Liver (tissue), 9 donors: ENCODE measurements around the gene MAPK7. TPM values are rescaled to one million over a fixed set of nuclear protein-coding genes. Genes with fewer than 3 reads are reported as not detected.
A peak's percentile ranks its signal among the peaks of the same experiment; 100 is the strongest.

ENCODE experiments used
- DNase-seq: peaks from one replicate; pipeline ENCODE4 v3.0.0-alpha.2; 2017; ENCODE audit warnings: low spot score
- H3K27ac ChIP-seq, 2 donors: one replicate each; pipeline ENCODE4 v1.7.0; 2013; ENCODE audit warnings: inconsistent platforms in 2 of 2, low read length in 2 of 2, control low read depth in 1 of 2, low read depth in 1 of 2, mild to moderate bottlenecking in 1 of 2
- H3K27me3 ChIP-seq, 4 donors: one replicate each; pipeline versions ENCODE4 v1.6.1 to v1.7.0; 2013; ENCODE audit warnings: low read length in 3 of 4, inconsistent platforms in 1 of 4, mild to moderate bottlenecking in 1 of 4, moderate library complexity in 1 of 4; ENCODE audit not compliant: control insufficient read depth in 4 of 4, insufficient read depth in 4 of 4
- H3K36me3 ChIP-seq, 4 donors: one replicate each; pipeline versions ENCODE4 v1.6.1 to v1.7.0; 2013; ENCODE audit warnings: low read length in 3 of 4, mild to moderate bottlenecking in 3 of 4, low read depth in 1 of 4, moderate library complexity in 1 of 4; ENCODE audit not compliant: control insufficient read depth in 4 of 4, insufficient read depth in 3 of 4
- H3K4me1 ChIP-seq, 4 donors: one replicate each; pipeline versions ENCODE4 v1.6.1 to v1.7.0; 2013; ENCODE audit warnings: low read length in 3 of 4, mild to moderate bottlenecking in 3 of 4, moderate library complexity in 1 of 4; ENCODE audit not compliant: control insufficient read depth in 4 of 4, insufficient read depth in 4 of 4
- H3K4me3 ChIP-seq, 3 donors: one replicate each; pipeline versions ENCODE4 v1.6.1 to v1.7.0; 2013; ENCODE audit warnings: low read length in 3 of 3, control low read depth in 1 of 3, low read depth in 1 of 3, mild to moderate bottlenecking in 1 of 3
- H3K9ac ChIP-seq, 2 donors: one replicate each; pipeline ENCODE4 v1.7.0; 2013; ENCODE audit warnings: low read length in 2 of 2, mild to moderate bottlenecking in 2 of 2, moderate library complexity in 2 of 2, control low read depth in 1 of 2, low read depth in 1 of 2
- H3K9me3 ChIP-seq, 4 donors: one replicate each; pipeline versions ENCODE4 v1.6.1 to v1.7.0; 2013; ENCODE audit warnings: low read length in 3 of 4; ENCODE audit not compliant: control insufficient read depth in 4 of 4
- EGR1 ChIP-seq, 2 donors: IDR thresholded peaks; 2 replicates each; pipeline ENCODE4 v1.6.1; 2016 to 2018; ENCODE audit warnings: antibody characterized with exemption in 2 of 2, low read depth in 2 of 2
- FOXA1 ChIP-seq: IDR thresholded peaks from 2 replicates; pipeline ENCODE4 v1.6.1; 2016; ENCODE audit warnings: antibody characterized with exemption
- FOXA2 ChIP-seq: IDR thresholded peaks from 2 replicates; pipeline ENCODE4 v1.6.1; 2016; ENCODE audit warnings: antibody characterized with exemption
- GABPA ChIP-seq, 2 donors: IDR thresholded peaks in 1 of 2; conservative IDR thresholded peaks in 1 of 2; 2 replicates each; pipeline ENCODE4 v1.6.1; 2016; ENCODE audit warnings: antibody characterized with exemption in 2 of 2, mild to moderate bottlenecking in 1 of 2, moderate library complexity in 1 of 2
- HNF4A ChIP-seq, 2 donors: conservative IDR thresholded peaks; 2 replicates each; pipeline ENCODE4 v1.6.1; 2016; ENCODE audit warnings: antibody characterized with exemption in 2 of 2, mild to moderate bottlenecking in 2 of 2
- HNF4G ChIP-seq: IDR thresholded peaks from 2 replicates; pipeline ENCODE4 v1.6.1; 2016; ENCODE audit warnings: antibody characterized with exemption
- JUND ChIP-seq, 2 donors: IDR thresholded peaks; 2 replicates each; pipeline ENCODE4 v1.6.1; 2016; ENCODE audit warnings: antibody characterized with exemption in 2 of 2
- MAX ChIP-seq: IDR thresholded peaks from 2 replicates; pipeline ENCODE4 v1.6.1; 2016; ENCODE audit warnings: antibody characterized with exemption
- NR2F2 ChIP-seq: IDR thresholded peaks from 2 replicates; pipeline ENCODE4 v1.6.1; 2016; ENCODE audit warnings: antibody characterized with exemption
- RAD21 ChIP-seq, 2 donors: IDR thresholded peaks; 2 replicates each; pipeline ENCODE4 v1.6.1; 2016; ENCODE audit warnings: antibody characterized with exemption in 2 of 2, mild to moderate bottlenecking in 2 of 2
- RXRA ChIP-seq, 2 donors: IDR thresholded peaks; 2 replicates each; pipeline ENCODE4 v1.6.1; 2017 to 2018; ENCODE audit warnings: antibody characterized with exemption in 2 of 2, mild to moderate bottlenecking in 1 of 2
- SP1 ChIP-seq: IDR thresholded peaks from 2 replicates; pipeline ENCODE4 v1.6.1; 2018; ENCODE audit warnings: antibody characterized with exemption, mild to moderate bottlenecking
- TAF1 ChIP-seq: conservative IDR thresholded peaks from 2 replicates; pipeline ENCODE4 v1.6.1; 2016; ENCODE audit warnings: antibody characterized with exemption, mild to moderate bottlenecking
- YY1 ChIP-seq: IDR thresholded peaks from 2 replicates; pipeline ENCODE4 v1.6.1; 2016; ENCODE audit warnings: antibody characterized with exemption, mild to moderate bottlenecking
- WGBS: extraction: QIAGEN DNeasy Blood & Tissue Kit; methylation state at CpG from one replicate; pipeline ENCODE4 v1.1.7; 2013; 5-methylcytosine and 5-hydroxymethylcytosine counted together
- polyA plus RNA-seq, 2 donors: library from polyadenylated mRNA; stranded (reverse) in 1 of 2; unstranded in 1 of 2; fragments of 200-250 nt in 1 of 2; fragments of >200 nt in 1 of 2; fragmentation: Nextera tagmentation in 1 of 2; extraction: Ambion mirVana in 1 of 2; gene quantifications; one replicate each; pipeline versions ENCODE4 v1.2.1 to v1.2.3, GENCODE V29; 2013 to 2015
- total RNA-seq, 2 donors: library from RNA; depleted of rRNA; stranded (reverse); fragments of >200 nt; gene quantifications; one replicate each; pipeline ENCODE4 v1.2.3, GENCODE V29; 2014
- TF ChIP-seq, protein P1 (sequence below): fragments of 150-350 bp; IDR thresholded peaks from 2 replicates; pipeline ENCODE4 v1.5.1; 2017; ENCODE audit warnings: improper control_type of control experiment, low read depth, low read length; ENCODE audit not compliant: missing input control
- TF ChIP-seq, protein P2 (sequence below): IDR thresholded peaks from 2 replicates; pipeline ENCODE4 v1.6.1; 2016; ENCODE audit warnings: antibody characterized with exemption
- TF ChIP-seq, protein P3 (sequence below): IDR thresholded peaks from 2 replicates; pipeline ENCODE4 v1.6.1; 2016; ENCODE audit warnings: antibody characterized with exemption
- TF ChIP-seq, protein P4 (sequence below): IDR thresholded peaks from 2 replicates; pipeline ENCODE4 v1.6.1; 2016; ENCODE audit warnings: antibody characterized with exemption, mild to moderate bottlenecking
- donor health status: healthy.
- donor health status: healthy.
- donor health status: healthy.
- donor health status: healthy.
- donor health status: healthy.

The MAPK7 gene
- total and polyA plus RNA-seq, 4 donors: 3.4 to 8.8 (median 5.2) TPM

- WGBS: 78% methylated on average over 16 of the region's 16 CpGs
- peaks cover 6 to 22% (median 10%) of the 10 kb centered on the region in 4 donors for H3K36me3 ChIP-seq
- peak overlapping the region in 1 of 2 donors; percentile 39 for H3K27ac ChIP-seq
- H3K9ac ChIP-seq: no peak overlapping the region
- no peak for TF ChIP-seq NR2F2
- TF ChIP-seq, protein P1, sequence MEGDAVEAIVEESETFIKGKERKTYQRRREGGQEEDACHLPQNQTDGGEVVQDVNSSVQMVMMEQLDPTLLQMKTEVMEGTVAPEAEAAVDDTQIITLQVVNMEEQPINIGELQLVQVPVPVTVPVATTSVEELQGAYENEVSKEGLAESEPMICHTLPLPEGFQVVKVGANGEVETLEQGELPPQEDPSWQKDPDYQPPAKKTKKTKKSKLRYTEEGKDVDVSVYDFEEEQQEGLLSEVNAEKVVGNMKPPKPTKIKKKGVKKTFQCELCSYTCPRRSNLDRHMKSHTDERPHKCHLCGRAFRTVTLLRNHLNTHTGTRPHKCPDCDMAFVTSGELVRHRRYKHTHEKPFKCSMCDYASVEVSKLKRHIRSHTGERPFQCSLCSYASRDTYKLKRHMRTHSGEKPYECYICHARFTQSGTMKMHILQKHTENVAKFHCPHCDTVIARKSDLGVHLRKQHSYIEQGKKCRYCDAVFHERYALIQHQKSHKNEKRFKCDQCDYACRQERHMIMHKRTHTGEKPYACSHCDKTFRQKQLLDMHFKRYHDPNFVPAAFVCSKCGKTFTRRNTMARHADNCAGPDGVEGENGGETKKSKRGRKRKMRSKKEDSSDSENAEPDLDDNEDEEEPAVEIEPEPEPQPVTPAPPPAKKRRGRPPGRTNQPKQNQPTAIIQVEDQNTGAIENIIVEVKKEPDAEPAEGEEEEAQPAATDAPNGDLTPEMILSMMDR: no peak
- H3K9me3 ChIP-seq: no peaks in the 10 kb centered on the region
- H3K4me1 ChIP-seq: peaks cover 0 to 4% (median 0%) of the 10 kb centered on the region in 4 donors
- DNase-seq: no peak
- no peaks in the 10 kb centered on the region for H3K27me3 ChIP-seq
- no peak overlapping the region for H3K4me3 ChIP-seq
These were observed 6.6 kb downstream of the MAPK7 start for GRCh38 chr17:19384723-19385391.

GRCh38 chr17:19385521-19385983 is 7.3 kb downstream of the MAPK7 start:
- no peak for DNase-seq
- Histone ChIP-seq H3K9me3 (no peaks in the 10 kb centered on the region), H3K9ac (no peak overlapping the region), H3K4me3 (no peak overlapping the region), H3K36me3 (peaks cover 5 to 20% (median 9%) of the 10 kb centered on the region in 4 donors), H3K27me3 (no peaks in the 10 kb centered on the region), H3K4me1 (peaks cover 0 to 4% (median 0%) of the 10 kb centered on the region in 4 donors), H3K27ac (no peak overlapping the region)
- no peak for TF ChIP-seq JUND (IDR thresholded peaks at IDR 0.05)
- TF ChIP-seq, protein P2, sequence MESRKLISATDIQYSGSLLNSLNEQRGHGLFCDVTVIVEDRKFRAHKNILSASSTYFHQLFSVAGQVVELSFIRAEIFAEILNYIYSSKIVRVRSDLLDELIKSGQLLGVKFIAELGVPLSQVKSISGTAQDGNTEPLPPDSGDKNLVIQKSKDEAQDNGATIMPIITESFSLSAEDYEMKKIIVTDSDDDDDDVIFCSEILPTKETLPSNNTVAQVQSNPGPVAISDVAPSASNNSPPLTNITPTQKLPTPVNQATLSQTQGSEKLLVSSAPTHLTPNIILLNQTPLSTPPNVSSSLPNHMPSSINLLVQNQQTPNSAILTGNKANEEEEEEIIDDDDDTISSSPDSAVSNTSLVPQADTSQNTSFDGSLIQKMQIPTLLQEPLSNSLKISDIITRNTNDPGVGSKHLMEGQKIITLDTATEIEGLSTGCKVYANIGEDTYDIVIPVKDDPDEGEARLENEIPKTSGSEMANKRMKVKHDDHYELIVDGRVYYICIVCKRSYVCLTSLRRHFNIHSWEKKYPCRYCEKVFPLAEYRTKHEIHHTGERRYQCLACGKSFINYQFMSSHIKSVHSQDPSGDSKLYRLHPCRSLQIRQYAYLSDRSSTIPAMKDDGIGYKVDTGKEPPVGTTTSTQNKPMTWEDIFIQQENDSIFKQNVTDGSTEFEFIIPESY: no peak
- no peak for TF ChIP-seq NR2F2
- no peak for TF ChIP-seq FOXA2
- TF ChIP-seq, protein P3, sequence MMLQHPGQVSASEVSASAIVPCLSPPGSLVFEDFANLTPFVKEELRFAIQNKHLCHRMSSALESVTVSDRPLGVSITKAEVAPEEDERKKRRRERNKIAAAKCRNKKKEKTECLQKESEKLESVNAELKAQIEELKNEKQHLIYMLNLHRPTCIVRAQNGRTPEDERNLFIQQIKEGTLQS: no peak
- TF ChIP-seq EGR1 (IDR thresholded peaks at IDR 0.05; ENCODE audit: low read depth in 2 of 2): no peak
- no peak for TF ChIP-seq RXRA (IDR thresholded peaks at IDR 0.05)
- TF ChIP-seq HNF4G: no peak
- TF ChIP-seq, protein P4, sequence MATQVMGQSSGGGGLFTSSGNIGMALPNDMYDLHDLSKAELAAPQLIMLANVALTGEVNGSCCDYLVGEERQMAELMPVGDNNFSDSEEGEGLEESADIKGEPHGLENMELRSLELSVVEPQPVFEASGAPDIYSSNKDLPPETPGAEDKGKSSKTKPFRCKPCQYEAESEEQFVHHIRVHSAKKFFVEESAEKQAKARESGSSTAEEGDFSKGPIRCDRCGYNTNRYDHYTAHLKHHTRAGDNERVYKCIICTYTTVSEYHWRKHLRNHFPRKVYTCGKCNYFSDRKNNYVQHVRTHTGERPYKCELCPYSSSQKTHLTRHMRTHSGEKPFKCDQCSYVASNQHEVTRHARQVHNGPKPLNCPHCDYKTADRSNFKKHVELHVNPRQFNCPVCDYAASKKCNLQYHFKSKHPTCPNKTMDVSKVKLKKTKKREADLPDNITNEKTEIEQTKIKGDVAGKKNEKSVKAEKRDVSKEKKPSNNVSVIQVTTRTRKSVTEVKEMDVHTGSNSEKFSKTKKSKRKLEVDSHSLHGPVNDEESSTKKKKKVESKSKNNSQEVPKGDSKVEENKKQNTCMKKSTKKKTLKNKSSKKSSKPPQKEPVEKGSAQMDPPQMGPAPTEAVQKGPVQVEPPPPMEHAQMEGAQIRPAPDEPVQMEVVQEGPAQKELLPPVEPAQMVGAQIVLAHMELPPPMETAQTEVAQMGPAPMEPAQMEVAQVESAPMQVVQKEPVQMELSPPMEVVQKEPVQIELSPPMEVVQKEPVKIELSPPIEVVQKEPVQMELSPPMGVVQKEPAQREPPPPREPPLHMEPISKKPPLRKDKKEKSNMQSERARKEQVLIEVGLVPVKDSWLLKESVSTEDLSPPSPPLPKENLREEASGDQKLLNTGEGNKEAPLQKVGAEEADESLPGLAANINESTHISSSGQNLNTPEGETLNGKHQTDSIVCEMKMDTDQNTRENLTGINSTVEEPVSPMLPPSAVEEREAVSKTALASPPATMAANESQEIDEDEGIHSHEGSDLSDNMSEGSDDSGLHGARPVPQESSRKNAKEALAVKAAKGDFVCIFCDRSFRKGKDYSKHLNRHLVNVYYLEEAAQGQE: no peak
- no peak for TF ChIP-seq MAX
- TF ChIP-seq YY1: no peak
- no peak for TF ChIP-seq GABPA (IDR thresholded peaks at IDR 0.05 in 1 of 2, conservative IDR thresholded peaks at IDR 0.05 in 1 of 2)
- no peak for TF ChIP-seq HNF4A (conservative IDR thresholded peaks at IDR 0.05)
- TF ChIP-seq RAD21 (IDR thresholded peaks at IDR 0.05): no peak
- no peak for TF ChIP-seq TAF1
- no peak for TF ChIP-seq SP1
- TF ChIP-seq, protein P1: no peak
- no peak for TF ChIP-seq FOXA1
- 91% methylated on average over 9 of the region's 9 CpGs for WGBS
